HepG2 (cell line): ENCODE data around the gene SLC25A22. TPM values are rescaled to one million over a fixed set of nuclear protein-coding genes. Genes with fewer than 3 reads are reported as not detected.

Source experiments
- ATAC-seq: fragments of 200-7000 bp; cut with Tn5 transposase; 3 replicates; pipeline ENCODE4 v1.9.1; 2020; ENCODE audit warnings: mild to moderate bottlenecking, moderate library complexity
- BruUV-seq: library from RNA; stranded (reverse); fragments of 400-500 nt; replicated peaks from 2 replicates; lab custom pipeline; 2021; lab: Mats Ljungman, UMichigan
- CTCF ChIA-PET: fragments of 300-600 bp; formaldehyde crosslinking; extraction: SDS; loops from one replicate; lab custom pipeline; 2021; ENCODE audit warnings: low total read pairs, inconsistent platforms, low intra/inter-chr PET ratio; lab: Yijun Ruan, JAX
- POLR2A ChIA-PET: fragments of 350-600 bp; sonication (Branson Sonifier 250); formaldehyde crosslinking; loops from one replicate; lab custom pipeline; 2020; ENCODE audit warnings: antibody characterized with exemption, inconsistent platforms; lab: Yijun Ruan, JAX
- DNase-seq: peaks from one replicate; pipeline ENCODE4 v3.0.0-alpha.2; 2015; ENCODE audit warnings: low spot score
- FAIRE-seq: peaks from 3 replicates; lab custom pipeline; 2011; peaks lifted over from hg19 to GRCh38; lab: Jason Lieb, UNC
- H2AFZ ChIP-seq: one replicate; pipeline ENCODE4 v1.6.1; 2011; ENCODE audit warnings: low read length, inconsistent platforms
- H3K27ac ChIP-seq: fragments of 300-600 bp; 3 replicates; pipeline ENCODE4 v1.8.0; 2011; ENCODE audit warnings: mixed run types, mild to moderate bottlenecking, mixed read lengths, low read length, inconsistent platforms; ENCODE audit not compliant: insufficient read depth; ENCODE audit errors: extremely low read length
- H3K27me3 ChIP-seq, 2 experiments: fragments of 200-600 bp in 1 of 2; 2 replicates in 1 of 2; 3 replicates in 1 of 2; pipeline versions ENCODE4 v1.6.0 to v1.8.0; 2011; ENCODE audit warnings: low read length in 2 of 2, mild to moderate bottlenecking in 2 of 2, moderate library complexity in 2 of 2, inconsistent platforms in 1 of 2; ENCODE audit not compliant: insufficient read depth in 2 of 2, control insufficient read depth in 1 of 2
- H3K36me3 ChIP-seq, 2 experiments: fragments of 200-600 bp in 1 of 2; replicated peaks in 1 of 2; 2 replicates in 1 of 2; 3 replicates in 1 of 2; pipeline versions ENCODE4 v1.5.1 to v1.8.0; 2011; ENCODE audit warnings: low read length in 2 of 2, inconsistent platforms in 1 of 2; ENCODE audit not compliant: insufficient read depth in 2 of 2, control insufficient read depth in 1 of 2
- H3K4me1 ChIP-seq: 2 replicates; pipeline ENCODE4 v1.5.1; 2012; ENCODE audit warnings: low read length, inconsistent platforms; ENCODE audit not compliant: insufficient read depth
- H3K4me2 ChIP-seq: 2 replicates; pipeline ENCODE4 v1.6.0; 2011; ENCODE audit warnings: low read depth, low read length, inconsistent platforms
- H3K4me3 ChIP-seq, 3 experiments: fragments of 200-600 bp in 1 of 3; sonication (generic), shearing (Covaris generic) in 1 of 3; replicated peaks in 1 of 3; 2 replicates each; pipeline ENCODE4 v1.5.1; 2011 to 2016; ENCODE audit warnings: low read length in 3 of 3, inconsistent platforms in 2 of 3, low read depth in 2 of 3, mild to moderate bottlenecking in 2 of 3, control low read depth in 1 of 3, mixed read lengths in 1 of 3; ENCODE audit not compliant: insufficient read depth in 1 of 3
- H3K79me2 ChIP-seq: one replicate; pipeline ENCODE4 v1.6.1; 2011; ENCODE audit warnings: low read length, inconsistent platforms; ENCODE audit not compliant: insufficient read depth
- H3K9ac ChIP-seq: 2 replicates; pipeline ENCODE4 v1.6.0; 2011; ENCODE audit warnings: mild to moderate bottlenecking, low read depth, low read length, inconsistent platforms; ENCODE audit not compliant: insufficient read depth
- H3K9me3 ChIP-seq: 2 replicates; pipeline ENCODE4 v1.5.1; 2012; ENCODE audit warnings: mild to moderate bottlenecking, low read length
- H4K20me1 ChIP-seq: 2 replicates; pipeline ENCODE4 v1.6.0; 2011; ENCODE audit warnings: inconsistent platforms, mild to moderate bottlenecking, low read length, moderate library complexity; ENCODE audit not compliant: insufficient read depth
- CBX5 ChIP-seq: sonication (generic); formaldehyde crosslinking; IDR thresholded peaks from 2 replicates; pipeline ENCODE4 v1.4.0; 2020; ENCODE audit warnings: missing genetic modification reagents, borderline replicate concordance
- CSRNP2 ChIP-seq: sonication (generic); formaldehyde crosslinking; conservative IDR thresholded peaks from 2 replicates; pipeline ENCODE4 v1.8.0; 2022; ENCODE audit warnings: low read depth, missing genetic modification reagents
- EP300 ChIP-seq, 3 experiments: sonication (generic) in 1 of 3; formaldehyde crosslinking in 1 of 3; IDR thresholded peaks; 2 replicates each; pipeline versions ENCODE4 v1.5.1 to v1.6.1; 2011 to 2020; ENCODE audit warnings: low read depth in 2 of 3, low read length in 2 of 3, borderline replicate concordance in 1 of 3, improper control_type of control experiment in 1 of 3, mild to moderate bottlenecking in 1 of 3, missing genetic modification reagents in 1 of 3, moderate library complexity in 1 of 3
- GLMP ChIP-seq: sonication (generic); formaldehyde crosslinking; IDR thresholded peaks from 2 replicates; pipeline ENCODE4 v1.9.0; 2021; ENCODE audit warnings: missing genetic modification reagents, mild to moderate bottlenecking, borderline replicate concordance
- HCFC1 ChIP-seq: fragments of 150-350 bp; IDR thresholded peaks from 2 replicates; pipeline ENCODE4 v1.6.1; 2014; ENCODE audit warnings: low read depth, low read length
- HMGA1 ChIP-seq: sonication (generic); formaldehyde crosslinking; conservative IDR thresholded peaks from 2 replicates; pipeline ENCODE4 v1.4.0; 2020; ENCODE audit warnings: missing genetic modification reagents
- KDM3A ChIP-seq: IDR thresholded peaks from 2 replicates; pipeline ENCODE4 v1.6.1; 2018; ENCODE audit warnings: low read depth, missing compliant biosample characterization
- MTERF4 ChIP-seq: sonication (generic); formaldehyde crosslinking; IDR thresholded peaks from 2 replicates; pipeline ENCODE4 v1.8.0; 2023; ENCODE audit warnings: mild to moderate bottlenecking, missing genetic modification reagents
- MYPOP ChIP-seq: sonication (generic); formaldehyde crosslinking; IDR thresholded peaks from 2 replicates; pipeline ENCODE4 v1.8.1; 2023; ENCODE audit warnings: mild to moderate bottlenecking, moderate library complexity, missing genetic modification reagents
- PTBP1 ChIP-seq: fragments of 200-400 bp; formaldehyde crosslinking; IDR thresholded peaks from 2 replicates; pipeline ENCODE4 v1.6.1; 2018; ENCODE audit warnings: low read length, low read depth; ENCODE audit not compliant: poor library complexity, severe bottlenecking
- TCF7 ChIP-seq: sonication (generic); IDR thresholded peaks from 2 replicates; pipeline ENCODE4 v1.6.1; 2016; ENCODE audit warnings: antibody characterized with exemption, low read depth
- ZFAT ChIP-seq: sonication (generic); formaldehyde crosslinking; conservative IDR thresholded peaks from 2 replicates; pipeline ENCODE4 v1.8.1; 2023; ENCODE audit warnings: missing genetic modification reagents, inconsistent platforms
- ZNF513 ChIP-seq: sonication (generic); formaldehyde crosslinking; conservative IDR thresholded peaks from 2 replicates; pipeline ENCODE4 v1.5.0; 2020; ENCODE audit warnings: missing genetic modification reagents
- WGBS: methylation state at CpG from one replicate; pipeline ENCODE4 v1.1.6; 2017; ENCODE audit warnings: low lambda C conversion rate; 5-methylcytosine and 5-hydroxymethylcytosine counted together
- in situ Hi-C: cut with HindIII; loops from 2 replicates; pipeline ENCODE4 v1.10.0; 2017; ENCODE audit warnings: low pct_unique_long_range_greater_than_20kb; ENCODE audit not compliant: extremely low pct_ligation_motif_present
- intact Hi-C: fragments of 100-400 bp; cut with micrococcal nuclease; formaldehyde crosslinking; loops from one replicate; pipeline ENCODE4 v1.10.0; 2022; ENCODE audit not compliant: unreplicated experiment
- polyA plus RNA-seq, 8 experiments: library from polyadenylated mRNA; depleted of rRNA in 3 of 8; stranded (reverse) in 7 of 8; unstranded in 1 of 8; fragments of >200 nt; fragmentation: Illumina TruSeq in 4 of 8; extraction: Trizol in 4 of 8; gene quantifications; 2 replicates each; pipeline versions ENCODE4 v1.2.1 to v1.2.3, GENCODE V29; 2011 to 2016; ENCODE audit warnings: low read depth in 4 of 8, missing spikeins in 1 of 8, mixed read lengths in 1 of 8; ENCODE audit not compliant: insufficient read depth in 1 of 8
- total RNA-seq, 5 experiments: library from RNA; depleted of rRNA; stranded (reverse); fragments of >200 nt; fragmentation: Illumina TruSeq; extraction: Trizol; gene quantifications; 2 replicates each; pipeline ENCODE4 v1.2.3, GENCODE V29; 2016; ENCODE audit warnings: low read depth in 1 of 5

The SLC25A22 gene
- total and polyA plus RNA-seq, 2 of the 13 experiments (the other 11 are each of a cell fraction or from before 2014, with no cell fraction given) = 12.4 to 19.2 TPM

- TF ChIP-seq CBX5 (CRISPR knock-in tag) (no peak), ZNF513 (CRISPR knock-in tag) (no peak), ZFAT (CRISPR knock-in tag) (no peak)
- TF ChIP-seq, all 625 proteins: peak for 3
Measured at GRCh38 chr11:774873-775592, 23.0 kb downstream of the SLC25A22 start (continued).

- FAIRE-seq (no peak), DNase-seq (no peak), ATAC-seq (no peak)
- no peaks in the 10 kb centered on the region for H3K27me3 ChIP-seq
- in situ Hi-C loops (no loop called here), intact Hi-C loops (no loop called here)
- H2AFZ ChIP-seq = no peak overlapping the region
- no peaks in the 10 kb centered on the region for H3K9me3 ChIP-seq
- H3K36me3 ChIP-seq = peaks cover 19 to 37% of the 10 kb centered on the region in 2 experiments; a peak in 4 of 5 replicates
- no peak overlapping the region for H3K27ac ChIP-seq
- H4K20me1 ChIP-seq = peaks cover 6% of the 10 kb centered on the region
- ChIA-PET POLR2A (interaction anchor here (1.2 kb wide), 1 partner anchor 46 kb away, joined by 3 read pairs; no protein-coding TSS in a partner anchor), CTCF (no interaction called here)
- H3K4me2 ChIP-seq = no peak overlapping the region
- no peak overlapping the region for H3K9ac ChIP-seq
- WGBS = no CpG with 5 or more reads among the region's 9 CpGs
- no peak overlapping the region for H3K4me3 ChIP-seq
- H3K4me1 ChIP-seq = peaks cover 50% of the 10 kb centered on the region
- peaks cover 32% of the 10 kb centered on the region for H3K79me2 ChIP-seq
- no TSS peak for BruUV-seq
- TF ChIP-seq GLMP (no peak), EP300 (IDR thresholded peaks at IDR 0.05; ENCODE audit: low read depth in 2 of 2, low read length in 2 of 2) (no peak), EP300 (CRISPR knock-in tag; IDR thresholded peaks at IDR 0.05; ENCODE audit: borderline replicate concordance) (no peak), TCF7 (no peak), PTBP1 (no peak), KDM3A (CRISPR knock-in tag) (no peak), MTERF4 (no peak), MYPOP (CRISPR knock-in tag) (no peak), HMGA1 (no peak), HCFC1 (no peak), CSRNP2 (no peak)
Measured at GRCh38 chr11:773830-774229, 24.3 kb downstream of the SLC25A22 start.
